Activated T-helper 1 cell treated with anti-CD3 and anti-CD28 coated beads, Interleukin-2, amount 50 U/mL, for 16 hours (primary cell): ENCODE measurements around the gene TXNDC17.
"Not testable (repeated sequence)": the region's sequence is repeated elsewhere in the genome, so short reads cannot be mapped to it uniquely, and the experiment has no call there.

Experiments used
- DNase-seq, 2 donors: peaks; one replicate each; pipeline ENCODE4 v3.0.0-alpha.2; 2020; ENCODE audit warnings: low read depth in 1 of 2, low spot score in 1 of 2

TXNDC17 gene

DNA sequence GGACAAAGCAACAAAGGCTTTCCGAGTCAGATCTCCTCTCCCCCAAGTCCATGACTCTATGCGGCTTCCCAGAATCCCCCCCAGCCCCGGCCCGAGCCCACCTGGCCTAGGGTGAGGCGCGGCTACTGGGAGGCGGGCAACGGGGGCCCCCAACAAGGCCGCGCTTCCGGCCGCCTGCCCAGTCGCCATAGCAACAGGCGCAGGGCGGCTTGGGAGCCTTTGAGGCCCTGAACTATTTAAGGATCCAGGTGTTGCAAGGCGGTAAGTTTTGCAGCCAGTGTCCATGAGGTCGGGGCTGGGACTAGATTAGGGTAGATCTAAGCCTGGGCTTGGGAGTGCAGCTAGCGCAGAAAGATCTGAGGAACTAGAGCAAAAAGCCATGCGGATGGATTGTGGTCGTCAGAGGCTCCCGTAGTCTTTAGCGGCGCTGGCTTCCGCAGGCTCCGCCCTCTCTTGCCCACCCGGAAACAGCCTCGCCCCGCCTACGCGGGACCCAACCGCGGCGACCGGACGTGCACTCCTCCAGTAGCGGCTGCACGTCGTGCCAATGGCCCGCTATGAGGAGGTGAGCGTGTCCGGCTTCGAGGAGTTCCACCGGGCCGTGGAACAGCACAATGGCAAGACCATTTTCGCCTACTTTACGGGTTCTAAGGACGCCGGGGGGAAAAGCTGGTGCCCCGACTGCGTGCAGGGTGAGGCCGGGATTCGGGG lies at the start of gene TXNDC17, which contains the start of gene KIAA0753:
TXNDC17 (plus strand) TSS at position 525 of the 711 bp plus-strand sequence; CDS start at position 548, 23 bp downstream.
KIAA0753 (minus strand) TSS at position 176 of the 711 bp plus-strand sequence. CDS start 5,608 bp downstream, outside the sequence.
- DNase-seq, result peak; percentile 76 to 83

DNA sequence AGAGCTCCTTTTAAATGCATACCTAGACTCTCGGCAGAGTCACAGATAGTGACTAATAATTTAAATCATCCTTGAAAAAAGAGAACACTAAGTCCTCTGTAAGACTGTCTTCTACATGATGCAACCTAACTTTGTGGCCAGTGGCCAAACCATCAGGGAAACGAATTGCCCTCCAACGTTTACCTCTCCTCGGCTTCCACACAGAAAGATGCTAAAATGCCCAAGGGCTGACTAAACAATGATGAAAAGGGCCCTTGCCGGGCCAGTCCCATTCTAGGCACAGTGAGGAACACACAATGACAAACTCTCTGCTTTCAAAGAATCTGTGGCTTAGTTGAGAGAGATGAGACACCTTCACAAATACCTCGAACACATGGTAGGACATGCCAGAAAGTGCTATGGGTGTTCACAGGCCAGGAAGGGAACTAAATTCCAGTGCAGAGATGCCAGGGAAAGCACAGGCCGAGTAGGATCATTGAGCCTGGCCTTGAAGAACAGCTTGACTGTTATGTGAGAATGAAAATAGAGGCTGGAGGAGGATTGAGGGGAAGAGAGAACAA lies 49.2 kb upstream of the TXNDC17 start:
- DNase-seq, result no peak

DNA sequence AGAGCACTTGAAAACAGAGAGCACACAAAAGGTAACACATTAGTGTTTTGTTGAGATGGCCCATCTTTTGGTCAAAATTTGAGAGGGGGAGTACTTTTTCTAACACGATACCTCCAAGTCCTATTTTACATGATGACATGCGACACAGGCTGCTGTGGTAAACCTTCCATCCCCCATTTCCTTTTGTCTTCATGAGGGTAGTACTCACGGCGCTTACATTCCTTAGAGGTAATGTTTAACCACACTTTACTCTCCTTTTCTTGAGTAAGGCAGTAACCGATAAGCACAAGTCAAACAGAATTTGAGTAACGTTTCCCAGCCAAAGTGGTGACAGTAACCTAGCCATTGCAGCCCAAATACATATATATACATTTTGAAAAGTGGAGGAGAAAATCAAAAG lies 48.7 kb upstream of the TXNDC17 start:
- no peak for DNase-seq

DNA sequence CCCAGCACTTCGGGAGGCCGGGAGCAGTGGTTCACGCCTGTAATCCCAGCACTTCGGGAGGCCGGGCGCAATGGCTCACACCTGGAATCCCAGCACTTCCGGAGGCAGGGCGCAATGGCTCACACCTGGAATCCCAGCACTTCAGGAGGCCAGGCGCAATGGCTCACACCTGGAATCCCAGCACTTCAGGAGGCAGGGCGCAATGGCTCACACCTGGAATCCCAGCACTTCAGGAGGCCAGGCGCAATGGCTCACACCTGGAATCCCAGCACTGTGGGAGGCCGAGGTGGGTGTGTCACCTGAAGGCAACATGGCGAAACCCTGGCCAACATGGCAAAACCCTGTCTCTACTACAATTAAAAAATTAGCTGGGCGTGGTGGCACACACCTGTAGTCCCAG lies 47.5 kb upstream of the TXNDC17 start:
- not testable (repeated sequence) for DNase-seq

DNA sequence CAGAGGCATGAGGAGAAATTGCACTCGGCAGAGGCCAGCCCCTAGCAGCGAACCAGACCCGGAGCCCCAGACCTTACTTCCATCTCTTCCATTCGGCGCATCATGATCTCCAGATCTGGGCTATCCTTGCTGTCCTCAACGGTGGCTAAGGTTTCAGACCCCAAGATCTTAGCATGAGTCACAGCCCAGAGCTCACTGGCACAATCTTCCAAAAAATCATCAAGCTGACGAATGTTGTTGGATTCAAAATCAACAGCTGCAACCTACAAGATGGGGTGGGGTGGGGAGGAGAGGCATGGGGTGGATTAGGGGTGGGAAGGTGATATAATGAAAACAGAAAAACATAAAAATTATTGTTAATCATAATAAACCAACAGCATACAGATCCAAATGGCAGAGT lies 44.8 kb upstream of the TXNDC17 start:
- no peak for DNase-seq

DNA sequence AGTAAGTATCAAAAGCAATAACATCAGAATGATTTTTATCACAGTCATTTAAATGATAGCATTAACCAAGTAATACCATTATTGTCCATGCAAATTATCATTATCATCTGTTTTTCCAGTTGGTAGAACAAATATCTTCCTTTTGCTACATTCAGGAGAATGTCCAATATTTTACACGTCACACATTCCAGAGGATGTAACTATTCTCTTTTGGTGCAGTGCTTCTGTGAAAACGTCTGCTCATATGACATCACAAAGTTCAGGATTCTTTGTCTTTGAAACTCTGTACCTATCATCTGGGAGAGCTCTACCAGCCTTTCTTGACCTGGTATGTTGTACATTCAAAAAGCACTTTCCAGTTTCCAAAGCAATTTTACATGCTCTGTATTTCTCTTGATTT lies 44.3 kb upstream of the TXNDC17 start:
- no peak for DNase-seq

DNA sequence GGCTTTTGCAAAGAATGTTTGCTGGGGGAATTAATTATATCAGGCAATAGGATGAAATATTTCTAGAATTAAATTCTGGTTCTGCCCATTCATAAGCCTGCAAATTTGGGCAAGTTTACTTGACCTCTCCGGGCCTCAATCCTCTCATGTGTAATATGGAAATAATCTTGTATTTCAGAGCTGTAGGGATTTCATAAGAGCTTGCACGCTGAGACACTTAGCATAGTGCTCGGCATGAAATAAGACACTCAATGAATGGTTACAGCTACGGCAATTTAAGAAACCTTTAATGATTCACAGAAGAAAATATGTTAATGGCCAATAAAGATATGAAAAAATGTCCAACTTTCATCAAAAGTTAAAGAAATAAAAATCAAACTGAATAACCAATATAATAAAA lies 43.9 kb upstream of the TXNDC17 start:
- no peak for DNase-seq

DNA sequence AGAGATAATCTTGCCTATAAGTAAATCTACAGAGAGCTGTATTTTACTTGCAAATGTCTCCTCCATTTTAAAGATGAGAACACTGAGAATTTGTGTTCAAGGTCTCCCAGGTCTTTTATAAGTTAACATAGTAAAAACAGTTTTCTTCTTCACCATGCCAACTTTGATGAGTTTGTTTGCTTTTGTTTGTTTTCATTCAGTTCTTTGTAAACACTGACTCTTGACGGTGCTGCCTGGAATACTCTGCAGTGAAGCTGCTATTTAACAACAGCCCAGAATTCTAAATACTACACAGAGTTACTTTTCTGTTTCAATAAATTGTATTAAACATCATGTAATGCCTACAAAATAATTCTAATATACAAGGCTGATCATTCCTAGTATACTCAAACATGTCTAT lies 43.1 kb upstream of the TXNDC17 start:
- no peak for DNase-seq

DNA sequence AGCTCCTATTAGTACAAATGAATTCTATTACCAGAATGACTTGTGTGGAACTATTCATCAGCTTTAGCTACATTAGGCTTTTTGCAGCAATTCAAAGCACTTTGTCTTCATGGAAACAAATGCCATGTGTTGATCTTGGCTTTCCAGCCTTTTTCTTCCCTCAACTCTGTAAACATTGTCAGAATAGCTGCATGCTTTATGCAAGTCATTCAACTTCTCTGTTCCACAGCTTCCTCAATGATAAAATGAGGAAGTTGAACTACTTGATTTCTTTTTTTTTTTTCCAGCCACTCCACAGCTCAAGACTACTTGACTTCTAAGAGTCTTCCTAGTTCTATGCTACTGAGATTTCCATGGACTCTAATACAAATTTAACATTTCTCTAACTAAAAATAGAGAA lies 41.5 kb upstream of the TXNDC17 start:
- DNase-seq, result no peak

DNA sequence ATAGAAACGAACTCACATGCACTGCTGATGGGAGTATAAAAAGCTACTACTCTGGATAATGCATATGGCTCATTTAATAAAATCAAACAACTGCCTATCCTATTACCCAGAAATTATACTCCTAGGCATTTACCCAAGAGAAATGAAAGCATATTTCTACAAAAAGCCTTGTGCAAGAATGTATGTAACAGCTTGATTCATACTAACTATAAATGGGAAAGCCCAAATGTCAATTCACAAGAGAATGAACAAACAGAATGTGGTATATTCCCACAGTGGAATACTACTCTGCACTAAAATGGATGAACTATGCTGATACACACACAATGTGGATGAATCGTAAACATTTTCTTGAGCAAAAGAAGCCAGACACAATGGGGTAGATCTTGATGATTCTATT lies 38.7 kb upstream of the TXNDC17 start:
- no peak for DNase-seq

DNA sequence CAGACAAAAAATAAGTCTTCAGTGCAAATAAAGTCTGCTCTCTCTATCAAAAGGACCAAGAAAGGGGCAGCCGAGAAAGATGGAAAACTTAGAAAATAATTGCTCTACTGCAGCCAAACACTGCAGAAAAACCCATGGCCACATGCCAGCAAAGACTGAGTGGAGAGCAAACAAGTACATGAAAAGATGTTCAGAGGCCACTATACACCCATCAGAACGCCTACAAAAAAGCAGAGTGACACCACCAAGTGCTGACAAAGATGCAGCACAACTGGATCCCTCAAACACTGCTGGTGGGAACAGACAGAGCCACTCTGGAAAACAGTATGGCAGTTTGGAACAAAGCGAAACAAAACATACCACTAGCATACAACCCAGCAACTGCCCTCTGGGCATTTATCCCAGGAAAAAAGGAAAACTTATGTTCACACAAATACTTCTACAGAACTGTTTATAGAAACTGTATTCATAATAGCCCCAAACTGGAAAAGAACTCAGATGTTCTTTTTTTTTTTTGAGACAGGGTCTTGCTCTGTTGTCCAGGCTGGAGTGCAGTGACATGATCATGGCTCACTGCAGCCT lies 37.0 kb upstream of the TXNDC17 start:
- DNase-seq, result no peak

DNA sequence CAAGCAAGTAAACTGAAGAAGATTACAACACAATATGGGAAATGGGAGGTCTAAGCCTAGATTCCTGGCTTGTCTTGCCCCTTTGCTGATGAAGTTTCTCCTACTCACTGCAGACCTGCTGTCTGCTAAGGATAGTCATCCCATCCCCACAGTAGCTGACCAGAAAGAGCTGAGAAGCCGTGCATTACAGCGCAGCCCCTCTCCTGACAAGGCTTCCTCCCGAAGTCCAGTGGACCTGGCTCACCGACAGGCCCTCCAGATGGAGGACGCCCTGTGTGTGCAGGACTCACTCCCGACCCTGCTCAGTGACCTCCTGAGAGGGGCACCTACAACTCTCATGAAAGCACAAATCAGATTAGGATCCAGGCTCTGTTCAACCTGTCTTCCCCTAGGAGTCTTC lies 35.7 kb upstream of the TXNDC17 start:
- DNase-seq, result no peak

DNA sequence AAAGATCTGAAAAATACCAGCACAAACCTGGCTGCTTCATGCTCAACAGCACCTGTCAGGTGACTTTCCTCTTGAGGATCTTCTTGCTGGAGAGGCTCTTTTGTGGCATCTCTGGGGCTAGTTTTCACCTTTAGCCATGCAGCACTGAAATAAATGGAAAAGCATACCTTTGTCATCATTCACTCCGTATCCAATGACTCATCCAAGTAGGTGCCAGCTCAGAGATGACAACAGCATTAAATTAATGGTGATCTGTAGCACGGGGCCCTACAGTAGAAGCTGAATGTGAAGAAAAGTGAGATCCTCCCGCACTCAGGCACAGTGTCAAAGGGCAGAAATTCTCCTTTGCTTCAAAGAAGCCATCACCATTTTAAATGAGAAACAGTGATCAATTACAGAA lies 32.5 kb upstream of the TXNDC17 start:
- DNase-seq, result no peak

DNA sequence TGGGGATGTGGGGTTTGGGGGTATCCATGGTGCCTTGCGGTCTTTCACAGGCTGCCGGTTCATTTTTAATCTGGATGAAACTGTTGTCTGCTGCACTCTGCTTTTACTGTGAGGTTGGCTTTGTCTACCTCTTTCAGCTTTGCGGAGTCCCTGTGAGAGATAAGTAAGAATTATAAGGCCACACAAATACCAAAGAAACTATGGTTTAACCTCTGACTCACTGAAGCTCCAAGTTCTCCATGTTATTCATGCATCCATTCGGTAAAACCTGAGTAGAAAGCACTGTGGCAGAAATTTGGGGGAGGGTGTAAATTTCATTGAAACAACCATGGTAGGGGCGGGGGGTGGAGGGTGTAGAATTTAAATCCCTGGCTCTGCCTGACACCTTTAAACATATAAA lies 30.8 kb upstream of the TXNDC17 start:
- no peak for DNase-seq

DNA sequence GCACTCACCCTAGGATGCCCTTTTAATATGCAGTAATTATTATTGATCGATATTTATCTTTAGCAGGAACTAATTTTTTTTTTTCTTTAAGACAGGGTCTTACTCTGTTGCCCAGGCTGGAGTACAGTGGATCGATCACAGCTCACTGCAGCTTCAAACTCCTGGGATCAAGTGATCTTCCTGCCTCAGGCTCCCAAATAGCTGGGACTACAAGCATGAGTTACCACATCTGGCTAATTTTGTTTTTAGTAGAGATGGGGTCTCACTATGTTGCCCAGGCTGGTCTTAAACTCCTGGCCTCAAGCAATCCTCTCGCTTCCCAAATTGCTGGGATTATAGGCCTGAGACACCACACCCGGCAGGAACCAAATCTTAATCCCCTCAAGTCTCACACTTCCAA lies 29.6 kb upstream of the TXNDC17 start:
- no peak for DNase-seq

DNA sequence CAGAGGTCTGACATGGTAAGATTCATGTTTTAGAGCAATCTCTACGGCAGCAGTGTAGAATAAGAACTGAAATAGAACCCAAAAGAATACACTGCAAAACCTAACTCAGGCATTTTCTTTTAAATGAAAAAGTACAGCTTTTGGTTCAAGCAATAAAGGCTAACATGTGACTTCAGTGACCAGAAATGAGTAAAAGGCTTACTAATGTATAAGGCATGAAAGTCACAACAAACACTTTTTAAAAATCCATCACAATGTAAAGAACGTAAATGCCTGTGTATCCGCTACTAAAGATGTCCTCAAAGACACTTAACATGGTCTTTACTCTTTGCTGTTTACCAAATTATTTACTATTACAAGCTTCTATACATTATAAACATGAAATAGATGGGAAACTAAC lies 16.9 kb upstream of the TXNDC17 start:
- DNase-seq, result no peak

DNA sequence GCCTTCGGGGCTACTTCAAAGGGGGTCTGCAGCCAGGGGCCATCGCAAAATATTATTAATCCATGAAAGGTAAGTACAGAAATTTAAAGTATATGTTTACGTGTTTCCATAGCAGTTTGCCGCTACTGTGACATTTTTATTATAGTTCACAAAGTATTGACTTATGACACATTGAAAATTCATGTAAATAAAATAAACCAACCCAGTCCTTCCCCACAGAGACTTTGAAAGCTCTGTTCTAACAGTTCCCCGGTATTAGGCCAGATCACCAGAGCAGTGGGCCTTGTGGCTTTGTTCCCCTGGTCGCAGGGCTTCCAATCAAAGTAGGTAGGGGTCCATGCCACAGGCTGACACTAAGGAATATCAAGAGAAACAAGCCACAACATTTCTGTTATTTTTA lies 14.2 kb upstream of the TXNDC17 start:
- DNase-seq, result no peak

DNA sequence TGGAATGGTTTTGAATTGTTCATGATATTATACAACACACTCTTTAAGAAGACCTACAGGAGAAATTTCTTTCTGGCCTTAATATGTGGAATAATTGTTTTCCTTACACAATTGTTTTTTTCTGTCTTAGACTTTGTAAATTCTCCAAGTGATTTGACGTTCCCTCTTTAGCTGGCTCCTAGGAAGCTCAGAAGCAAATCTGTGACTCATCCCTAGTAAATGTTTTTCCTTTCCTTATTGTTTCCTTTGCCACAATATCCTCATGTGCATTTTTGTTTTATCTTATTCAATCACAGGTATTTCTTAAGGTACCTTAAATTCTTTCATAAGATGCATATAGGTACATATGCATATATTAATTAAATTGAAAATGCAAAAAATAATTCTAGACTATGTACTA lies 13.8 kb upstream of the TXNDC17 start:
- DNase-seq, result no peak

DNA sequence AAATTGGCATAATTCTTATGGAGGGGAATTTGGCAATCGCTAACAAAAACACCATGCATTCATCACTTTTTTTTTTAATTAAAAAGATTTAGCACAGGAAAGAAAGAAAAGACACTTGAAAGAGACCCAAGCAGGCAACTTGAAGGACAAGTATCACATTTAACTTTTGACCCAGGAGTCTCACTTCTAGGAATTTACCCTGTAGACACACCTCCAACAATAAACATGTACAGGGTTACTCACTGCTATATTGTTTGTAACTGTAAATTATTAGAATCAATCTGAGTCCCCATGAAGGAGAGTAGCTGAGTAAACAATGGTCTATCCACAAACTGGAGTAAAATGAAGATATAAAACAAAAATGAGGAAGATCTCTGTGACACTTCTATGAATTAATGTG lies 10.5 kb upstream of the TXNDC17 start:
- DNase-seq, result no peak

DNA sequence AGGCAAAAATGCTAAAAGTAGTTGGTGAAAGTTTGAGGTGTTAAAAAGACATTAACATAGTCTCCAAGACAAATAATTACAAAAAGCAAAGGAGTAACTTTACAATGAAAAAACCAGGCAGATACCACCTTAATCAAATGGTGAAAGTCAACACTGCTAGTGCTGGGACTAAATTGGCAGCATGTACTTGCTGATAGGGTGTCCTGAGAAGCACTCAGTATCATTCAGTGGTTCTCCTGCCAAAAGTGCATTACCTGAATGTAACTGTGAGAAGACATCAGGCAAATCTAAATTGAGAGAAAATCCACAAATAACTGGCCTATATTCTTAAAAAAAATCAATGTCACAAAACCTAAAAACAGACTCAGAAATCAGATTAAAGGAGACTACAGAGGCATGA lies 8.3 kb upstream of the TXNDC17 start:
- DNase-seq, result no peak

DNA sequence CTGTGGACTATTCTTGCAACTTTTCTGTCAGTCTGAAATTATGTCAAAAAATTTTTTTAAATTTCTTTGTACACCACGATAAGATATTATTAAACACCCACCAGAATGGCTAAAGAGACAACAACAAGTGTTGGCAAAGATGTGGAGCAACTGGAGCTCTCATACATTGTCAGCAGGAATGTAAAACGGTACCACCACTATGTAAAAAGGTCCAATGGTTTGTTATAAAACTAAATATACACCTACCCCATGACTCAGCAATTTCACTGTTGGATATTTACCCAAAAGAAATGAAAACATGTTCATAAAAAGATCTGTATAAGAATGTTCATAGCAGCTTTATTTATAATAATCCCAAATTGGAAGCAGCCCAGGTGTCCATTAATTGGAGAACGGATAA lies 7.6 kb upstream of the TXNDC17 start:
- no peak for DNase-seq

DNA sequence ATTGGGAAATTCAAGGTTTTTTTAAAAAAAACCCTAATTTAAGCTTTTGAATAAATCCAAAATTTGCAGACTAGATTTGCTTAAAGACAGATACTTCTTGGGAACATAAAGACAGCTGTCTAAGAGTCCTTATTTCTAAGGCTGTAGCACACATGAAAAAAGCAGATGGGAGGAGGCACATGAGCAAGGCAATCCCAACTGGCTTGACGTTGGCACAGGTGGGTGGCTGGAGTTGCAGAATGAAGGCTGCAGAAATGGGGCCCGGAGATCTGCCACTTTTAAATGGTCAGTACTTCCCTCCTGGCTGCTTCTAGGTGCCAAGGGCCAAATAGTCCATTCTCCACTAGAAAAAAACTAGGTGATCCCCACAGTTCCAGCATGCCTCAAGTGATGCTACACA lies 4.8 kb upstream of the TXNDC17 start:
- no peak for DNase-seq
